Measurements from ENCODE around the gene GRM7.

GRM7 gene

GRCh38 chr3:7307410-7307809 lies 446.5 kb downstream of the GRM7 start:
- no peak for DNase-seq (ENCODE audit: low read depth in 2 of 2)

GRCh38 chr3:7309641-7310102 lies 448.8 kb downstream of the GRM7 start:
- DNase-seq (ENCODE audit: low read depth in 2 of 2) = no peak

- no peak for DNase-seq (ENCODE audit: low read depth in 2 of 2)
These were observed 454.1 kb downstream of the GRM7 start for GRCh38 chr3:7315037-7315436.

- DNase-seq (ENCODE audit: low read depth in 2 of 2) = no peak
These were observed 462.2 kb downstream of the GRM7 start for GRCh38 chr3:7322957-7323669.

- no peak for DNase-seq (ENCODE audit: low read depth in 2 of 2)
These were observed 467.4 kb downstream of the GRM7 start for GRCh38 chr3:7328339-7328738.

GRCh38 chr3:7332696-7333095 lies 471.8 kb downstream of the GRM7 start:
- DNase-seq (ENCODE audit: low read depth in 2 of 2) = no peak

- DNase-seq (ENCODE audit: low read depth in 2 of 2) = no peak
These were observed 472.2 kb downstream of the GRM7 start for GRCh38 chr3:7333125-7333524.

- no peak for DNase-seq (ENCODE audit: low read depth in 2 of 2)
These were observed 479.9 kb downstream of the GRM7 start for GRCh38 chr3:7340795-7341194.

- no peak for DNase-seq (ENCODE audit: low read depth in 2 of 2)
These were observed 485.4 kb downstream of the GRM7 start for GRCh38 chr3:7346364-7346763.

- no peak for DNase-seq (ENCODE audit: low read depth in 2 of 2)
These were observed 496.2 kb downstream of the GRM7 start for GRCh38 chr3:7357101-7357500.

- no peak for DNase-seq (ENCODE audit: low read depth in 2 of 2)
These were observed 507.1 kb downstream of the GRM7 start for GRCh38 chr3:7367968-7368367.

- DNase-seq (ENCODE audit: low read depth in 2 of 2) = no peak
These were observed 507.7 kb downstream of the GRM7 start for GRCh38 chr3:7368597-7368996.

- no peak for DNase-seq (ENCODE audit: low read depth in 2 of 2)
These were observed 511.0 kb downstream of the GRM7 start for GRCh38 chr3:7371693-7372572.

GRCh38 chr3:7377103-7377502 lies 516.2 kb downstream of the GRM7 start:
- DNase-seq (ENCODE audit: low read depth in 2 of 2) = no peak

- DNase-seq (ENCODE audit: low read depth in 2 of 2) = no peak
These were observed 520.8 kb downstream of the GRM7 start for GRCh38 chr3:7381741-7382140.

GRCh38 chr3:7382293-7383010 lies 521.5 kb downstream of the GRM7 start:
- no peak for DNase-seq (ENCODE audit: low read depth in 2 of 2)

GRCh38 chr3:7385635-7386034 lies 524.7 kb downstream of the GRM7 start:
- no peak for DNase-seq (ENCODE audit: low read depth in 2 of 2)

GRCh38 chr3:7388026-7388425 lies 527.1 kb downstream of the GRM7 start:
- no peak for DNase-seq (ENCODE audit: low read depth in 2 of 2)

GRCh38 chr3:7392206-7392605 lies 531.3 kb downstream of the GRM7 start:
- no peak for DNase-seq (ENCODE audit: low read depth in 2 of 2)

GRCh38 chr3:7393944-7394605 lies 533.2 kb downstream of the GRM7 start:
- DNase-seq (ENCODE audit: low read depth in 2 of 2) = no peak

GRCh38 chr3:7396534-7396933 lies 535.6 kb downstream of the GRM7 start:
- DNase-seq (ENCODE audit: low read depth in 2 of 2) = no peak

- DNase-seq (ENCODE audit: low read depth in 2 of 2) = no peak
These were observed 536.2 kb downstream of the GRM7 start for GRCh38 chr3:7397097-7397496.

Measured in stimulated activated CD4-positive, alpha-beta T cell treated with anti-CD3 and anti-CD28 coated beads, Interleukin-1b, Interleukin-23, amount 100 ng/mL, for 4 hours (primary cell).